ENCODE results near the gene PLPP2.
"Not testable (repeated sequence)": the region's sequence is repeated elsewhere in the genome, so short reads cannot be mapped to it uniquely, and the experiment has no call there.

The PLPP2 gene

DNA sequence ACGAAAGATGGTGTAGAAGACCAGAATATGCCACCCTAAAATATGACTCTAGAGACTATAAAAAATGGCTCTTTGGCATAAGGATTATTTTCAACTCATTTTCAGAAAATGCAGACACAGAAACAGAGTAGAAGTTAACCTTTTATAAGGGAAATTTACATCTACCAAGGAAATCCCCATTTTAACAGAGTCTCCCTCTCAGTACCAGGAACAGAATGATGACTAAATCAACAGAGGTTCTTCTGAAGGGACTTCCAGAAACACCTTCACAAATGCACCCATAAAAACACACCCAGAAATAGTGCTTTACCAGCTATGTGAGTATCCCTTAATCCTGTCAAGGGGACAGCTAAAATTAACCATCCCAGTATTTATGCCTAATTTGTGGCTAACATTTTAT, 29.1 kb downstream of the PLPP2 start:
- DNase-seq, result no peak

GRCh38 chr19:256804-257203, 34.4 kb downstream of the PLPP2 start:
- DNase-seq, result not testable (repeated sequence)

GRCh38 chr19:252421-253186, 38.6 kb downstream of the PLPP2 start:
- DNase-seq, result not testable (repeated sequence)

DNA sequence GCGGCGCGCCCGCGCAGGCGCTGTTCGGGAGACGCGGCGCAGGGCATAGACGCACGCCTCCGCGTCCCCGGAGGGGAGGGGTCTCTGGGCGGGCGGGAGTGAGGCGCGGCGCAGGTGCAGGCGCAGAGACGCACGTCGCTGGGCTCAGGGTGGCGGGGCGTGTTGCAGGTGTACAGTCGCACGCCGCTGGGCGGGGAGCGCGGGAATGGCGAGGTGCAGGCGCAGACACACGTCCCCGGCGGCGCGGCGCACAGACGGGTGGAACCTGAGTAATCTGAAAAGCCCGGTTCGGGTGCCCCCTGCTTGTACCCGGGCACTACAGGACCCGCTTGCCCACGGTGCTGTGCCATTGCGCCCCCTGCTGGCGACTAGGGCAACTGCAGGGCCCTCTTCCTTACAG, 44.7 kb downstream of the PLPP2 start:
- no peak for DNase-seq

- DNase-seq, result not testable (repeated sequence)
These were observed 45.3 kb downstream of the PLPP2 start for GRCh38 chr19:245900-246299.

- no peak for DNase-seq
These were observed 45.7 kb downstream of the PLPP2 start for GRCh38 chr19:245457-245856.

Data from NCI-H1436 (cell line).